ENCODE results near the gene SRRD.

DNA sequence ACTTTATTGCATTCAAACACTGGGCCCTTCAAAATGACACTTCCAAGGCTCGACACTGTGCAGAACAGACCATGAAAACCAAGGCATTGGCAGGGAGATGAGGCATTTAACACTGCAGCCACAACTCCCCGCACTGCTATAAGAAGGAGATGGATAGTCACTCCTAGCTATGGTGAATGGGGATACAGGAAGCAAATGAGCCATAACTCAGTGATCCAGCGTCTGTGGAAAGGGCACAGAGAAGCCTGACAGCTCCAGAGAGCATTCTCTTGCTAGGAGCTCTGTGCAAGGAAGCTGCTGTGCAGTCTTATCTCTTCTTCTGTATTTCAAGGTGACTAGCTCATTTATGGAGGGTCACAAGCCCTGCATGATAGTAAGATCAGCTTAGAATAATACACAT is 21.0 kb upstream of the SRRD start:
- TF ChIP-seq, protein P1, sequence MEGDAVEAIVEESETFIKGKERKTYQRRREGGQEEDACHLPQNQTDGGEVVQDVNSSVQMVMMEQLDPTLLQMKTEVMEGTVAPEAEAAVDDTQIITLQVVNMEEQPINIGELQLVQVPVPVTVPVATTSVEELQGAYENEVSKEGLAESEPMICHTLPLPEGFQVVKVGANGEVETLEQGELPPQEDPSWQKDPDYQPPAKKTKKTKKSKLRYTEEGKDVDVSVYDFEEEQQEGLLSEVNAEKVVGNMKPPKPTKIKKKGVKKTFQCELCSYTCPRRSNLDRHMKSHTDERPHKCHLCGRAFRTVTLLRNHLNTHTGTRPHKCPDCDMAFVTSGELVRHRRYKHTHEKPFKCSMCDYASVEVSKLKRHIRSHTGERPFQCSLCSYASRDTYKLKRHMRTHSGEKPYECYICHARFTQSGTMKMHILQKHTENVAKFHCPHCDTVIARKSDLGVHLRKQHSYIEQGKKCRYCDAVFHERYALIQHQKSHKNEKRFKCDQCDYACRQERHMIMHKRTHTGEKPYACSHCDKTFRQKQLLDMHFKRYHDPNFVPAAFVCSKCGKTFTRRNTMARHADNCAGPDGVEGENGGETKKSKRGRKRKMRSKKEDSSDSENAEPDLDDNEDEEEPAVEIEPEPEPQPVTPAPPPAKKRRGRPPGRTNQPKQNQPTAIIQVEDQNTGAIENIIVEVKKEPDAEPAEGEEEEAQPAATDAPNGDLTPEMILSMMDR (conservative IDR thresholded peaks at IDR 0.05) = no peak
- TF ChIP-seq EZH2 (IDR thresholded peaks at IDR 0.05; ENCODE audit: low read depth) = no peak
